Left ventricle myocardium inferior (tissue), 1 donor: ENCODE measurements around the gene SPAG4. TPM values are rescaled to one million over a fixed set of nuclear protein-coding genes. Genes with fewer than 3 reads are reported as not detected.

Source experiments
- DNase-seq: peaks from one replicate; pipeline ENCODE4 v3.0.0-alpha.2; 2020
- H3K27ac ChIP-seq: fragments of 200-600 bp; replicated peaks from 2 replicates; pipeline ENCODE4 v1.8.0; 2021
- H3K27me3 ChIP-seq: fragments of 200-600 bp; 2 replicates; pipeline ENCODE4 v1.8.0; 2021; ENCODE audit warnings: low read depth
- H3K36me3 ChIP-seq: fragments of 200-600 bp; 2 replicates; pipeline ENCODE4 v1.8.0; 2021
- H3K4me1 ChIP-seq: fragments of 200-600 bp; 2 replicates; pipeline ENCODE4 v1.8.0; 2021
- H3K4me3 ChIP-seq: fragments of 200-600 bp; 2 replicates; pipeline ENCODE4 v1.8.0; 2021; ENCODE audit warnings: mild to moderate bottlenecking, moderate library complexity
- H3K9me3 ChIP-seq: fragments of 200-600 bp; replicated peaks from 2 replicates; pipeline ENCODE4 v1.8.0; 2021
- CTCF ChIP-seq: fragments of 200-600 bp; IDR thresholded peaks from 2 replicates; pipeline ENCODE4 v1.8.0; 2021; ENCODE audit warnings: antibody characterized with exemption, mild to moderate bottlenecking, borderline replicate concordance
- intact Hi-C: fragments of 100-400 bp; cut with micrococcal nuclease; formaldehyde crosslinking; loops from one replicate; pipeline ENCODE4 v1.11.0; 2022
- total RNA-seq: library from RNA; stranded (reverse); fragmentation: NEBNext Ultra II Directional; extraction: Animal tissue kit (Norgen Biotek cat#: 25700); gene quantifications from one replicate; pipeline ENCODE4 v1.2.1, GENCODE V29; 2021
- donor health status: DM: no; HTN: yes; CAD: no; lungs with severe emphysema.

SPAG4 gene
- total RNA-seq, 1 donor from 2014 or later = 2.3 TPM

GRCh38 chr20:35644806-35645205, 29.2 kb downstream of the SPAG4 start:
- H3K4me1 ChIP-seq = peaks cover 27% of the 10 kb centered on the region
- H3K9me3 ChIP-seq = no peaks in the 10 kb centered on the region
- H3K4me3 ChIP-seq = no peak overlapping the region
- H3K27ac ChIP-seq = no peak overlapping the region
- no peaks in the 10 kb centered on the region for H3K27me3 ChIP-seq
- no peak for DNase-seq
- intact Hi-C loops = no loop called here
- H3K36me3 ChIP-seq = peaks cover 4% of the 10 kb centered on the region
- no peak for TF ChIP-seq CTCF

GRCh38 chr20:35648836-35649235, 33.2 kb downstream of the SPAG4 start:
- no peaks in the 10 kb centered on the region for H3K27me3 ChIP-seq
- H3K36me3 ChIP-seq = peaks cover 16% of the 10 kb centered on the region
- intact Hi-C loops = no loop called here
- no peaks in the 10 kb centered on the region for H3K9me3 ChIP-seq
- H3K4me1 ChIP-seq = peaks cover 48% of the 10 kb centered on the region
- H3K27ac ChIP-seq = no peak overlapping the region
- DNase-seq = no peak
- no peak overlapping the region for H3K4me3 ChIP-seq
- no peak for TF ChIP-seq CTCF

DNA sequence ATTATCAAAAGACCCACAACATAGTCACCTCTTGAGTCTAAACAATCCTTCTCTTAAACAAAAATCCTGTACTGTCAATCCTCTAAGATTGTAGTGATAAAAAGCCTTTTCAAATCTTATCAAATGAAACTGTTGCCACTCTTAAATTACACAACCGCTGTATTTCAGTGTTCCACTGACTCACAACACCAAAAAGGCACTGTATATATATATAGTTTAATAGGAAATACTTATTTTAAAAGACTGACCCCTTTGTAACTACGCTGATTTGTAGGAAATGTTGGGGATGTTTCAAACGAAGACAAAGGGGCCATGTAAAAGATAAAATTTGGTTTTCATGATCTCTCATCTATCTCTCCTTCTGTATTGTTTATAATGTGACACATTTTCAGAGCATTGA, 35.0 kb downstream of the SPAG4 start:
- Histone ChIP-seq H3K36me3 (peaks cover 30% of the 10 kb centered on the region), H3K4me3 (no peak overlapping the region), H3K27ac (no peak overlapping the region), H3K9me3 (no peaks in the 10 kb centered on the region), H3K27me3 (no peaks in the 10 kb centered on the region), H3K4me1 (peaks cover 48% of the 10 kb centered on the region)
- intact Hi-C loops = no loop called here
- TF ChIP-seq CTCF = no peak
- no peak for DNase-seq

DNA sequence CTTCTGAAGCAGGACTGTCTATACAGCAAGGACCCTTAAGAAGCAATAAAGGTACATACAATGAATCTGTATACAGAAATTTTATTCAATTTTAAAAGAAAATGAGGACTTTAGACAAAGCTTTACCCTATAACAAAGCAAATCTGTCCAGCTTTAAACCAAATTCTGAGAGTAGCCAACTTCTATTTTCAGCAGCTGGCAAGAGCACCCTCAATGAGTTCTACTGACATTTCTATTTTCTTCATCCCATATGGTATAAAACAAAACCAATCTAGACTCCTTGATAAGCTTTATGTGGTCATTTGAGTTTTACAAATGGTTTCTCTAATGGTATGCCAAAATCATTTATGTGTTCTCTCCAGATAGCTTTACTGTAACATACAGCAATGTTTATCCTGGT, 36.3 kb downstream of the SPAG4 start:
- Histone ChIP-seq H3K36me3 (peaks cover 30% of the 10 kb centered on the region), H3K27me3 (no peaks in the 10 kb centered on the region), H3K9me3 (no peaks in the 10 kb centered on the region), H3K27ac (no peak overlapping the region), H3K4me3 (no peak overlapping the region), H3K4me1 (peaks cover 61% of the 10 kb centered on the region)
- TF ChIP-seq CTCF = no peak
- DNase-seq = no peak
- intact Hi-C loops = no loop called here

DNA sequence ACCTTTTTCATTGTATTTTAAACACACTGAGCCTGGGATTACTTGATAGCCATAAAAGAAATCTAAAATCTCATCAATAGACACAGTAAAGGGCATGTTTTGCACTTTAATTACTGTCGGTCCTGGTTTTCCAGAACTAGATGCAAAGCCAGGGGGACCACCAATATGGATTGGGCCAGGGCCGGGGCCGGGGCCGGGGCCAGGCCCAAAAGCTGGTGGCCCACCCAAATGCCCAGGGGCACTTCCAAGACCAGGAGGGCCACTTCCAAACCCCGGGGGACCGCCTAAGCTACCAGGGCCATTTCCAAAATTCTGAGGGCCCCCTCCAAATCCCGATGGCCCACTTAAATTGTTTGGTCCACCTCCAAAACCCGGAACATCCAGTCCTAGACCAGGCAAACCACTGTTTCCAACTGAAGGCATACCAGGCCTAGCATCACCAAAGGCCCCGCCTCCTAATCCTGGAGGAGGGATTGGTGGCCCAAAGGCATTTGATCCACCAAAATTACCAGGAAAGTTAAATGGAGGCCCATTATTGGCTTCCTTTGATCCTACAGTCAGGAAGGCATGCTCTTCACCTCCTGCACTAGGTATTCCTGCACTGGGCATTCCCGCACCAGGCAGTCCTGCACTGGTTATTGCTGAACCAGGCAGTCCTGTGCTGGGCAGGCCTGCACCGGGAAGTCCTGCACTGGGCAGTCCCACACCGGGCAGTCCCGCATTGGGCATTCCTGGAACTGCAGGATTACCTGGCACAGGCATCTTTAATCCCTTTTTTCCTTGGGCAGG, 37.2 kb downstream of the SPAG4 start:
- intact Hi-C loops = no loop called here
- Histone ChIP-seq H3K36me3 (peaks cover 27% of the 10 kb centered on the region), H3K9me3 (no peaks in the 10 kb centered on the region), H3K27me3 (no peaks in the 10 kb centered on the region), H3K4me1 (peaks cover 70% of the 10 kb centered on the region), H3K27ac (no peak overlapping the region), H3K4me3 (no peak overlapping the region)
- TF ChIP-seq CTCF = no peak
- no peak for DNase-seq

DNA sequence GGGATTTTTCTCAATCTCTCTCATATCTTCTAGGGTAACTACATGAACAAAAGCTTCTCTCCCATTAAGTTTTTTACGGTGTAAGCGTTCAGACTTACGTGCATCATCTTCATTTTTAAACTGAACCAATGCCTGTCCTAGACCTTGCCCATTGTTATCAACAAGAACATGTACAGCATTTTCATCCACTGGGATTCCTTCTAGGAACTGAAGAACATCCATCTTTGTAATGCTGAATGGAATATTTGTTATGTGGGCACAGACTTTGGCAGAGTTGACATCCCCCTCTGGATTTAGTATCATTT, 37.8 kb downstream of the SPAG4 start:
- no peak for DNase-seq
- TF ChIP-seq CTCF = no peak
- H3K4me1 ChIP-seq = peaks cover 75% of the 10 kb centered on the region
- H3K9me3 ChIP-seq = no peaks in the 10 kb centered on the region
- intact Hi-C loops = no loop called here
- H3K36me3 ChIP-seq = peaks cover 27% of the 10 kb centered on the region
- no peak overlapping the region for H3K4me3 ChIP-seq
- no peaks in the 10 kb centered on the region for H3K27me3 ChIP-seq
- H3K27ac ChIP-seq = no peak overlapping the region
